Upper lobe of left lung (tissue), 6 donors: ENCODE measurements around the gene SELENOF. TPM values are rescaled to one million over a fixed set of nuclear protein-coding genes. Genes with fewer than 3 reads are reported as not detected.

Experiments
- ATAC-seq, 2 donors: fragments of 200-7000 bp; cut with Tn5 transposase; one replicate each; pipeline ENCODE4 v1.9.1; 2022; ENCODE audit warnings: mild to moderate bottlenecking in 2 of 2, moderate library complexity in 2 of 2; ENCODE audit not compliant: low FRiP score in 2 of 2
- DNase-seq, 2 donors: peaks; one replicate each; pipeline ENCODE4 v3.0.0-alpha.2; 2019 to 2020
- H3K27ac ChIP-seq, 4 donors: fragments of 200-600 bp; sonication (generic); one replicate each; pipeline ENCODE4 v1.5.1; 2016 to 2019
- H3K27me3 ChIP-seq, 4 donors: fragments of 200-600 bp; sonication (generic); one replicate each; pipeline ENCODE4 v1.5.1; 2017 to 2019
- H3K36me3 ChIP-seq, 4 donors: fragments of 200-600 bp; sonication (generic); one replicate each; pipeline ENCODE4 v1.5.1; 2016 to 2019
- H3K4me1 ChIP-seq, 4 donors: fragments of 200-600 bp; sonication (generic); one replicate each; pipeline ENCODE4 v1.5.1; 2018 to 2019
- H3K4me3 ChIP-seq, 4 donors: fragments of 200-600 bp; sonication (generic); one replicate each; pipeline ENCODE4 v1.5.1; 2017 to 2019; ENCODE audit warnings: mild to moderate bottlenecking in 2 of 4, moderate library complexity in 1 of 4
- H3K9me3 ChIP-seq, 4 donors: fragments of 200-600 bp; sonication (generic); one replicate each; pipeline ENCODE4 v1.5.1; 2018 to 2019
- CTCF ChIP-seq, 6 experiments: fragments of 450-650 bp in 4 of 6; fragments of 200-600 bp in 2 of 6; sonication (generic) in 2 of 6; IDR thresholded peaks; one replicate each; pipeline ENCODE4 v1.5.1; 2016 to 2019; ENCODE audit warnings: antibody characterized with exemption in 6 of 6
- EP300 ChIP-seq, 4 donors: sonication (generic); formaldehyde crosslinking; IDR thresholded peaks; one replicate each; pipeline ENCODE4 v1.5.1; 2017; ENCODE audit warnings: antibody characterized with exemption in 4 of 4, control low read depth in 2 of 4
- POLR2A ChIP-seq, 4 donors: fragments of 450-650 bp; IDR thresholded peaks; one replicate each; pipeline ENCODE4 v1.5.1; 2016 to 2017; ENCODE audit warnings: antibody characterized with exemption in 4 of 4, mild to moderate bottlenecking in 2 of 4
- POLR2AphosphoS5 ChIP-seq, 2 donors: sonication (generic); formaldehyde crosslinking; IDR thresholded peaks; one replicate each; pipeline ENCODE4 v1.5.1; 2017; ENCODE audit warnings: antibody characterized with exemption in 2 of 2
- WGBS, 2 donors: methylation state at CpG; one replicate each; pipeline ENCODE4 v1.1.5; 2017 to 2018; 5-methylcytosine and 5-hydroxymethylcytosine counted together
- total RNA-seq, 6 donors: library from RNA; depleted of rRNA in 4 of 6; stranded (reverse); fragments of >200 nt in 4 of 6; gene quantifications; one replicate each; pipeline versions ENCODE4 v1.1.0 to v1.2.1, GENCODE V29; 2016 to 2021
- donor health status: DM: no; HTN: no; CAD: no; lungs with moderate emphysema.
- donor health status: DM: no; HTN: yes; CAD: no; lungs with severe emphysema.

Gene SELENOF
- total RNA-seq, 6 donors from 2014 or later = 23.0 to 217 (median 132) TPM

GRCh38 chr1:86933562-86934377 lies 19.8 kb upstream of the SELENOF start:
- H3K36me3 ChIP-seq = no peaks in the 10 kb centered on the region
- no peak overlapping the region for H3K27ac ChIP-seq
- no peaks in the 10 kb centered on the region for H3K9me3 ChIP-seq
- ATAC-seq = no peak
- no peaks in the 10 kb centered on the region for H3K4me1 ChIP-seq
- no peaks in the 10 kb centered on the region for H3K27me3 ChIP-seq
- DNase-seq = no peak
- no peak overlapping the region for H3K4me3 ChIP-seq
- WGBS, 2 donors = 68 to 83% methylated on average over 7 of the region's 7 CpGs
- no peak for TF ChIP-seq POLR2AphosphoS5 (IDR thresholded peaks at IDR 0.05)
- TF ChIP-seq CTCF (IDR thresholded peaks at IDR 0.05) = no peak
- no peak for TF ChIP-seq POLR2A (IDR thresholded peaks at IDR 0.05)
- TF ChIP-seq EP300 (IDR thresholded peaks at IDR 0.05) = no peak

GRCh38 chr1:86933051-86933450 lies 19.1 kb upstream of the SELENOF start:
- WGBS, 2 donors = 95 to 99% methylated on average over 3 of the region's 3 CpGs
- Histone ChIP-seq H3K27me3 (no peaks in the 10 kb centered on the region), H3K4me3 (no peak overlapping the region), H3K4me1 (no peaks in the 10 kb centered on the region), H3K9me3 (no peaks in the 10 kb centered on the region), H3K27ac (no peak overlapping the region), H3K36me3 (no peaks in the 10 kb centered on the region)
- ATAC-seq = no peak
- no peak for DNase-seq
- no peak for TF ChIP-seq POLR2AphosphoS5 (IDR thresholded peaks at IDR 0.05)
- TF ChIP-seq EP300 (IDR thresholded peaks at IDR 0.05) = no peak
- no peak for TF ChIP-seq CTCF (IDR thresholded peaks at IDR 0.05)
- no peak for TF ChIP-seq POLR2A (IDR thresholded peaks at IDR 0.05)

- peaks cover 0 to 9% (median 0%) of the 10 kb centered on the region in 4 donors for H3K9me3 ChIP-seq
- H3K36me3 ChIP-seq = no peaks in the 10 kb centered on the region
- WGBS, 2 donors = 60% methylated on average over 1 of the region's 1 CpG
- H3K27ac ChIP-seq = no peak overlapping the region
- H3K4me3 ChIP-seq = no peak overlapping the region
- H3K4me1 ChIP-seq = peaks cover 0 to 5% (median 2%) of the 10 kb centered on the region in 4 donors
- no peaks in the 10 kb centered on the region for H3K27me3 ChIP-seq
- TF ChIP-seq CTCF (IDR thresholded peaks at IDR 0.05) (no peak), EP300 (IDR thresholded peaks at IDR 0.05) (no peak), POLR2A (IDR thresholded peaks at IDR 0.05) (no peak), POLR2AphosphoS5 (IDR thresholded peaks at IDR 0.05) (no peak)
- no peak for DNase-seq
- no peak for ATAC-seq
These were observed 14.9 kb upstream of the SELENOF start for GRCh38 chr1:86928819-86929218.

- ATAC-seq (no peak), DNase-seq (no peak)
- H3K4me1 ChIP-seq = peaks cover 0 to 5% (median 2%) of the 10 kb centered on the region in 4 donors
- H3K36me3 ChIP-seq = no peaks in the 10 kb centered on the region
- TF ChIP-seq POLR2A (IDR thresholded peaks at IDR 0.05) = no peak
- no peak for TF ChIP-seq EP300 (IDR thresholded peaks at IDR 0.05)
- TF ChIP-seq POLR2AphosphoS5 (IDR thresholded peaks at IDR 0.05) = no peak
- no peak for TF ChIP-seq CTCF (IDR thresholded peaks at IDR 0.05)
- 93 to 100% methylated on average over 1 of the region's 1 CpG for WGBS, 2 donors
- peaks cover 0 to 20% (median 0%) of the 10 kb centered on the region in 4 donors for H3K9me3 ChIP-seq
- H3K27ac ChIP-seq = no peak overlapping the region
- H3K4me3 ChIP-seq = no peak overlapping the region
- no peaks in the 10 kb centered on the region for H3K27me3 ChIP-seq
These were observed 13.0 kb upstream of the SELENOF start for GRCh38 chr1:86926883-86927282.

- DNase-seq (no peak), ATAC-seq (no peak)
- no peak for TF ChIP-seq POLR2AphosphoS5 (IDR thresholded peaks at IDR 0.05)
- Histone ChIP-seq H3K9me3 (peaks cover 0 to 20% (median 0%) of the 10 kb centered on the region in 4 donors), H3K4me1 (peaks cover 0 to 5% (median 2%) of the 10 kb centered on the region in 4 donors), H3K27ac (no peak overlapping the region), H3K27me3 (no peaks in the 10 kb centered on the region), H3K4me3 (no peak overlapping the region), H3K36me3 (no peaks in the 10 kb centered on the region)
- 93 to 97% methylated on average over 1 of the region's 1 CpG for WGBS, 2 donors
These were observed 11.8 kb upstream of the SELENOF start for GRCh38 chr1:86925742-86926141.
